CD4-positive, alpha-beta T cell (primary cell): Measurements from ENCODE around the gene MPDZ. TPM values are rescaled to one million over a fixed set of nuclear protein-coding genes. Genes with fewer than 3 reads are reported as not detected.

ENCODE experiments used
- ATAC-seq: fragments of 200-7000 bp; cut with Tn5 transposase; one replicate; pipeline ENCODE4 v1.10.0; 2022; ENCODE audit warnings: mild to moderate bottlenecking; ENCODE audit not compliant: poor library complexity
- CTCF ChIA-PET: fragments of 350-600 bp; sonication (Branson Sonifier 250); formaldehyde crosslinking; loops from one replicate; lab custom pipeline; 2021; ENCODE audit warnings: antibody characterized with exemption, inconsistent platforms; lab: Charles Lee
- POLR2A ChIA-PET: fragments of 350-600 bp; sonication (Branson Sonifier 250); formaldehyde crosslinking; loops from one replicate; lab custom pipeline; 2021; ENCODE audit warnings: antibody characterized with exemption, inconsistent platforms; lab: Charles Lee
- DNase-seq, 14 experiments: peaks; one replicate each; pipeline ENCODE4 v3.0.0-alpha.2; 2013 to 2020; ENCODE audit warnings: mixed read lengths in 2 of 14
- H3K27ac ChIP-seq, 2 donors: one replicate each; pipeline versions ENCODE4 v1.5.1 to v1.7.0; 2013; ENCODE audit warnings: low read length in 2 of 2, low read depth in 1 of 2, mild to moderate bottlenecking in 1 of 2
- H3K27me3 ChIP-seq, 2 experiments: 1 replicate in 1 of 2; 2 replicates in 1 of 2; pipeline versions ENCODE4 v1.6.1 to v1.7.0; 2013; ENCODE audit warnings: low read length in 2 of 2, control low read depth in 1 of 2, mild to moderate bottlenecking in 1 of 2, moderate library complexity in 1 of 2; ENCODE audit not compliant: insufficient read depth in 2 of 2, control insufficient read depth in 1 of 2
- H3K36me3 ChIP-seq: one replicate; pipeline ENCODE4 v1.6.1; 2013; ENCODE audit warnings: low read length, control low read depth; ENCODE audit not compliant: insufficient read depth
- H3K4me1 ChIP-seq: one replicate; pipeline ENCODE4 v1.6.1; 2013; ENCODE audit warnings: low read length, control low read depth; ENCODE audit not compliant: insufficient read depth
- H3K4me3 ChIP-seq: one replicate; pipeline ENCODE4 v1.5.1; 2013; ENCODE audit warnings: mild to moderate bottlenecking, low read length, moderate library complexity
- H3K9me3 ChIP-seq, 2 experiments: 1 replicate in 1 of 2; 2 replicates in 1 of 2; pipeline versions ENCODE4 v1.6.1 to v1.7.0; 2013; ENCODE audit warnings: low read length in 2 of 2, mild to moderate bottlenecking in 2 of 2, control low read depth in 1 of 2, moderate library complexity in 1 of 2; ENCODE audit not compliant: control insufficient read depth in 1 of 2, insufficient read depth in 1 of 2
- H3K27ac Mint-ChIP-seq: one replicate; pipeline ENCODE4 v1.8.0; 2020; ENCODE audit warnings: mixed read lengths
- H3K27me3 Mint-ChIP-seq: one replicate; pipeline ENCODE4 v1.8.0; 2021; ENCODE audit warnings: mixed read lengths
- H3K36me3 Mint-ChIP-seq: one replicate; pipeline ENCODE4 v1.8.0; 2021; ENCODE audit warnings: low read depth, mixed read lengths
- H3K4me1 Mint-ChIP-seq: one replicate; pipeline ENCODE4 v1.8.0; 2021; ENCODE audit warnings: low read depth, mixed read lengths
- H3K4me3 Mint-ChIP-seq: one replicate; pipeline ENCODE4 v1.8.0; 2020; ENCODE audit warnings: mild to moderate bottlenecking, mixed read lengths
- H3K9me3 Mint-ChIP-seq: one replicate; pipeline ENCODE4 v1.8.0; 2020; ENCODE audit warnings: mixed read lengths
- CTCF ChIP-seq: fragments of 200-600 bp; IDR thresholded peaks from one replicate; pipeline ENCODE4 v1.8.0; 2022; ENCODE audit warnings: antibody characterized with exemption, mild to moderate bottlenecking
- intact Hi-C, 2 experiments: fragments of 100-400 bp; cut with DNase I in 1 of 2; cut with micrococcal nuclease in 1 of 2; formaldehyde crosslinking; loops; one replicate each; pipeline versions ENCODE4 v1.15.1 to v1.9.0; 2023 to 2025; cut with DNase I, micrococcal nuclease
- total RNA-seq, 174 experiments: library from RNA in 2 of 174; stranded (reverse) in 2 of 174; gene quantifications; one replicate each; pipeline ENCODE4 v1.2.3 and lab custom pipeline; 2021 to 2026

MPDZ gene
- total RNA-seq, 2 experiments from 2014 or later, result not detected

DNA sequence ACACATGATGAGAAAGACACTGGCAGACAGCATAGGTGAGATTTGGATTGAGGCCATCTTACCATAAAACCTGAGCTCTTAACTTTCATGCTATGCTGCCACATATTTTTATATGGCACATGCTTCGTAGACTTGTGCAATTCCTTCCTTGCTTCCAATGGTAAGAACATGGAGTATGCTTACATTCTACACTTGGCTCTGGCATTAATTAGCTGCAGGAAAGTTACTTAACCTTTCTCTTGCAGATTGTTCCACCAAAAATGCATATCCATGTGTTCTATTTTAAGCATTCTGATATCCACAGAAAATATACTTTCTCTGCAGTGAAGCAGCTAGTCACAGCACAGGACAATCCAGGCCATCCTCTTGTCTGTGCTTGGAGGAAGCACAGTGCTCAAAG is 119.4 kb downstream of the MPDZ start:
- H3K36me3 Mint-ChIP-seq, result no peaks in the 10 kb centered on the region
- TF ChIP-seq CTCF, result no peak
- no peaks in the 10 kb centered on the region for H3K27me3 Mint-ChIP-seq
- no peak for ATAC-seq
- H3K4me1 Mint-ChIP-seq, result no peaks in the 10 kb centered on the region
- peaks cover 0 to 3% of the 10 kb centered on the region in 2 experiments for H3K9me3 ChIP-seq
- ChIA-PET CTCF (no interaction called here), POLR2A (no interaction called here)
- peaks cover 2% of the 10 kb centered on the region for H3K9me3 Mint-ChIP-seq
- DNase-seq, result no peak
- no peak overlapping the region for H3K4me3 Mint-ChIP-seq
- intact Hi-C loops, result no loop called here
- no peak overlapping the region for H3K27ac Mint-ChIP-seq
- H3K36me3 ChIP-seq, result no peaks in the 10 kb centered on the region
- H3K4me3 ChIP-seq, result no peak overlapping the region
- H3K27me3 ChIP-seq, result no peaks in the 10 kb centered on the region
- H3K4me1 ChIP-seq, result no peaks in the 10 kb centered on the region
- no peak overlapping the region for H3K27ac ChIP-seq

GRCh38 chr9:13158986-13159385 is 120.5 kb downstream of the MPDZ start:
- no peak overlapping the region for H3K27ac ChIP-seq
- no peak overlapping the region for H3K27ac Mint-ChIP-seq
- ATAC-seq (no peak), DNase-seq (no peak)
- POLR2A ChIA-PET, result no interaction called here
- peaks cover 2% of the 10 kb centered on the region for H3K9me3 Mint-ChIP-seq
- no peaks in the 10 kb centered on the region for H3K27me3 ChIP-seq
- intact Hi-C loops, result no loop called here
- TF ChIP-seq CTCF, result no peak
- H3K4me1 Mint-ChIP-seq, result no peaks in the 10 kb centered on the region
- H3K4me1 ChIP-seq, result no peaks in the 10 kb centered on the region
- H3K4me3 ChIP-seq, result no peak overlapping the region
- no peaks in the 10 kb centered on the region for H3K27me3 Mint-ChIP-seq
- peaks cover 0 to 3% of the 10 kb centered on the region in 2 experiments for H3K9me3 ChIP-seq
- no peaks in the 10 kb centered on the region for H3K36me3 Mint-ChIP-seq
- no peaks in the 10 kb centered on the region for H3K36me3 ChIP-seq
- CTCF ChIA-PET, result no interaction called here
- H3K4me3 Mint-ChIP-seq, result no peak overlapping the region

DNA sequence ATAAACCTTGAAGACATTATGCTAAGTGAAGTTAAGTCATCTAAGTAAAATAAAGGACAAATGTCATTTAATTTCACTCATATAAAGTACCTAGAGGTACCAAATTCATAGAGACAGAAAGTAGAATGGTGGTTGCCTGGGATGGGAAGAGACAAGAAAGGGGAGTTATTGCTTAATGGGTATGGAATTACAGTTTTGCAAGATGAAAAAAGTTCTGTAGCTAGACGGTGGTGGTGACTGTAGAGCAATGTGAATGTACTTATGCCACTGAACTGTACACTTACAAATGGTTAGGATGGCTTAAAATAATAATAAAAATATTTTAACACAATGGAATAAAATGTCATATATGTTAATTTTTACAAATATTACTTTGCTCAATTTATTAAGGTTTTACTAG is 128.0 kb downstream of the MPDZ start:
- no peak overlapping the region for H3K27ac Mint-ChIP-seq
- ATAC-seq, result no peak
- no peak overlapping the region for H3K4me3 Mint-ChIP-seq
- no peak for DNase-seq
- H3K9me3 Mint-ChIP-seq, result peaks cover 3% of the 10 kb centered on the region
- no peak overlapping the region for H3K27ac ChIP-seq
- no peaks in the 10 kb centered on the region for H3K36me3 Mint-ChIP-seq
- ChIA-PET CTCF (no interaction called here), POLR2A (no interaction called here)
- no peaks in the 10 kb centered on the region for H3K9me3 ChIP-seq
- intact Hi-C loops, result no loop called here
- no peaks in the 10 kb centered on the region for H3K27me3 Mint-ChIP-seq
- TF ChIP-seq CTCF, result no peak
- no peaks in the 10 kb centered on the region for H3K27me3 ChIP-seq
- no peak overlapping the region for H3K4me3 ChIP-seq
- no peaks in the 10 kb centered on the region for H3K4me1 Mint-ChIP-seq
- H3K36me3 ChIP-seq, result no peaks in the 10 kb centered on the region
- no peaks in the 10 kb centered on the region for H3K4me1 ChIP-seq
